ENCODE measurements around the gene RPN1.

GRCh38 chr3:128629936-128630335 lies 20.7 kb downstream of the RPN1 start:
- TF ChIP-seq CTCF (IDR thresholded peaks at IDR 0.05) = no peak
- no peak for TF ChIP-seq POLR2AphosphoS5 (IDR thresholded peaks at IDR 0.05; ENCODE audit: insufficient read depth in 1 of 2, low read depth in 1 of 2)

Measured in vagina (tissue), 2 donors.